K562 (cell line): ENCODE results near the gene ATP2A2. TPM values are rescaled to one million over a fixed set of nuclear protein-coding genes. Genes with fewer than 3 reads are reported as not detected.

Experiments used
- ARNT ChIP-seq, 2 experiments: fragments of 450-650 bp; IDR thresholded peaks; 2 replicates each; pipeline ENCODE4 v1.6.1; 2016; ENCODE audit warnings: mild to moderate bottlenecking in 1 of 2
- CBX8 ChIP-seq: fragments of 200-600 bp; sonication (generic); IDR thresholded peaks from 2 replicates; pipeline ENCODE4 v1.6.1; 2012; ENCODE audit warnings: borderline replicate concordance, mixed run types, low read depth, mild to moderate bottlenecking, moderate library complexity, mixed read lengths, low read length, control low read depth, inconsistent platforms; ENCODE audit not compliant: poor library complexity, severe bottlenecking; ENCODE audit errors: extremely low read depth
- NFATC3 ChIP-seq: fragments of 450-650 bp; IDR thresholded peaks from 2 replicates; pipeline ENCODE4 v1.6.1; 2017; ENCODE audit warnings: mild to moderate bottlenecking
- PHF21A ChIP-seq: fragments of 450-650 bp; IDR thresholded peaks from 2 replicates; pipeline ENCODE4 v1.6.1; 2017; ENCODE audit warnings: low read depth, borderline replicate concordance
- PRPF4 ChIP-seq: fragments of 200-400 bp; formaldehyde crosslinking; IDR thresholded peaks from one replicate; pipeline ENCODE4 v1.6.1; 2017; ENCODE audit warnings: low read length, low read depth, mild to moderate bottlenecking; ENCODE audit not compliant: insufficient read depth, poor library complexity, severe bottlenecking
- RBM34 ChIP-seq: fragments of 200-400 bp; formaldehyde crosslinking; IDR thresholded peaks from 2 replicates; pipeline ENCODE4 v1.6.1; 2018; ENCODE audit warnings: low read length, borderline replicate concordance; ENCODE audit not compliant: insufficient read depth
- SOX6 ChIP-seq: fragments of 450-650 bp; IDR thresholded peaks from 2 replicates; pipeline ENCODE4 v1.6.1; 2014; ENCODE audit warnings: mild to moderate bottlenecking
- SREBF2 ChIP-seq: sonication (generic); formaldehyde crosslinking; IDR thresholded peaks from 2 replicates; pipeline ENCODE4 v1.4.0; 2020; ENCODE audit warnings: mild to moderate bottlenecking, missing genetic modification reagents
- U2AF1 ChIP-seq: fragments of 200-400 bp; formaldehyde crosslinking; optimal IDR thresholded peaks from 2 replicates; pipeline ENCODE3; 2017; ENCODE audit warnings: mild to moderate bottlenecking, low read depth, low read length, moderate library complexity
- ZBTB12 ChIP-seq: fragments of 250-450 bp; sonication (Bioruptor Pico); IDR thresholded peaks from 2 replicates; pipeline ENCODE4 v1.4.0; 2020
- ZC3H8 ChIP-seq: fragments of 450-650 bp; IDR thresholded peaks from 2 replicates; pipeline ENCODE4 v1.6.1; 2017
- ZNF197 ChIP-seq: fragments of 200-800 bp; sonication (Bioruptor generic); IDR thresholded peaks from 2 replicates; pipeline ENCODE4 v1.6.1; 2016; ENCODE audit warnings: low read depth, missing genetic modification characterization, missing compliant biosample characterization
- ZNF384 ChIP-seq: IDR thresholded peaks from 2 replicates; pipeline ENCODE4 v1.6.1; 2012; ENCODE audit warnings: low read depth, low read length, improper control_type of control experiment
- ZNF518B ChIP-seq: fragments of 250-450 bp; sonication (Bioruptor Pico); IDR thresholded peaks from 2 replicates; pipeline ENCODE4 v1.5.0; 2021; ENCODE audit warnings: mild to moderate bottlenecking, moderate library complexity
- ZNF766 ChIP-seq: fragments of 200-800 bp; sonication (Bioruptor generic); conservative IDR thresholded peaks from 2 replicates; pipeline ENCODE4 v1.6.1; 2016; ENCODE audit warnings: missing genetic modification characterization, missing compliant biosample characterization
- polyA plus RNA-seq, 8 experiments: library from polyadenylated mRNA; depleted of rRNA in 4 of 8; stranded (reverse) in 5 of 8; unstranded in 3 of 8; fragments of >200 nt; fragmentation: Nextera tagmentation in 2 of 8; fragmentation: Illumina TruSeq in 1 of 8; extraction: Ambion mirVana in 2 of 8; extraction: Trizol in 1 of 8; gene quantifications; 2 replicates each; pipeline versions ENCODE4 v1.2.1 to v1.2.3, GENCODE V29; 2011 to 2014; ENCODE audit warnings: inconsistent platforms in 1 of 8, missing spikeins in 1 of 8
- total RNA-seq, 7 experiments: library from RNA; depleted of rRNA in 6 of 7; stranded (reverse); fragments of >200 nt in 6 of 7; fragmentation: Illumina TruSeq in 2 of 7; extraction: Trizol in 2 of 7; gene quantifications; 2 replicates each; pipeline versions ENCODE4 v1.2.1 to v1.2.3, GENCODE V29; 2011 to 2021; ENCODE audit warnings: low replicate concordance in 1 of 7
- TF ChIP-seq, protein P1 (sequence below), 3 experiments: IDR thresholded peaks in 2 of 3; conservative IDR thresholded peaks in 1 of 3; 2 replicates each; pipeline ENCODE4 v1.5.1; 2011 to 2012; ENCODE audit warnings: low read length in 3 of 3, mild to moderate bottlenecking in 3 of 3, control low read depth in 2 of 3, improper control_type of control experiment in 1 of 3, inconsistent platforms in 1 of 3, low read depth in 1 of 3, mixed read lengths in 1 of 3, moderate library complexity in 1 of 3; ENCODE audit not compliant: insufficient read depth in 2 of 3
- TF ChIP-seq, protein P2 (sequence below): fragments of 450-650 bp; formaldehyde crosslinking; IDR thresholded peaks from 2 replicates; pipeline ENCODE4 v1.4.0; 2020; ENCODE audit warnings: mild to moderate bottlenecking
- TF ChIP-seq, protein P3 (sequence below): sonication (generic); formaldehyde crosslinking; IDR thresholded peaks from 2 replicates; pipeline ENCODE4 v1.8.1; 2023; ENCODE audit warnings: mild to moderate bottlenecking, missing genetic modification reagents

ATP2A2 gene
- total and polyA plus RNA-seq, 9 of the 15 experiments (the other 6 are each of a cell fraction or from before 2014, with no cell fraction given): 5.2 to 205 (median 51.6) TPM

DNA sequence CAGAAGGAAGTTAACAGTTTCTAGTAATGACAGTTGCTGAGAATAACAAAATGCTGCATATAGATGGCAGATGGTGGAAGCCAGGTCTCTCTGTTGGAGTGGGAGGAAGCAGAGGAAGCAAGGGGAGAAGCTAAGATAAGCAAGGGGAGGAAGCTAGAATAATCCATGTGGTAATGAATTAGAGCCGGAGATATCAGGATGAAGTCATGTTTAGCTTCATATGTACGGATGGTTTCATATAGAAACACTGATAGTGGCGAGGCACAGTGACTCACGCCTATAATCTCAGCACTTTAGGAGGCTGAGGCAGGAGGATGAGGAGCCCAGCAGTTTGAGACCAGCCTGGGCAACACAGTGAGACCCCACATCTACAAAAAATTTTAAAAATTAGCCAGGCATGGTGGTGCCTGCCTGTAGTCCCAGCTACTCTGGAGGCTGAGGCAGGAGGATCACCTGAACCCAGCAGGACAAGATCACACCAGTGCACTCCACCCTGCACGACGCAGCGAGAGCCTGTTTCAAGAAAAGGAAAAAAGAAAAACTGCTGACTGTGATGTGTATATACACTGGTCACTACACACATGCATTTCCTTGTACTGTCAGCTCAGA is 73.2 kb downstream of the ATP2A2 start (continued):
- TF ChIP-seq U2AF1: no peak
- TF ChIP-seq, protein P1, sequence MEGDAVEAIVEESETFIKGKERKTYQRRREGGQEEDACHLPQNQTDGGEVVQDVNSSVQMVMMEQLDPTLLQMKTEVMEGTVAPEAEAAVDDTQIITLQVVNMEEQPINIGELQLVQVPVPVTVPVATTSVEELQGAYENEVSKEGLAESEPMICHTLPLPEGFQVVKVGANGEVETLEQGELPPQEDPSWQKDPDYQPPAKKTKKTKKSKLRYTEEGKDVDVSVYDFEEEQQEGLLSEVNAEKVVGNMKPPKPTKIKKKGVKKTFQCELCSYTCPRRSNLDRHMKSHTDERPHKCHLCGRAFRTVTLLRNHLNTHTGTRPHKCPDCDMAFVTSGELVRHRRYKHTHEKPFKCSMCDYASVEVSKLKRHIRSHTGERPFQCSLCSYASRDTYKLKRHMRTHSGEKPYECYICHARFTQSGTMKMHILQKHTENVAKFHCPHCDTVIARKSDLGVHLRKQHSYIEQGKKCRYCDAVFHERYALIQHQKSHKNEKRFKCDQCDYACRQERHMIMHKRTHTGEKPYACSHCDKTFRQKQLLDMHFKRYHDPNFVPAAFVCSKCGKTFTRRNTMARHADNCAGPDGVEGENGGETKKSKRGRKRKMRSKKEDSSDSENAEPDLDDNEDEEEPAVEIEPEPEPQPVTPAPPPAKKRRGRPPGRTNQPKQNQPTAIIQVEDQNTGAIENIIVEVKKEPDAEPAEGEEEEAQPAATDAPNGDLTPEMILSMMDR (IDR thresholded peaks at IDR 0.05 in 2 of 3, conservative IDR thresholded peaks at IDR 0.05 in 1 of 3; ENCODE audit: insufficient read depth in 2 of 3, low read depth in 1 of 3, low read length in 3 of 3): no peak
- TF ChIP-seq RBM34: no peak
- TF ChIP-seq NFATC3: no peak; the same call in 1 of the 2 replicates
- TF ChIP-seq, protein P2, sequence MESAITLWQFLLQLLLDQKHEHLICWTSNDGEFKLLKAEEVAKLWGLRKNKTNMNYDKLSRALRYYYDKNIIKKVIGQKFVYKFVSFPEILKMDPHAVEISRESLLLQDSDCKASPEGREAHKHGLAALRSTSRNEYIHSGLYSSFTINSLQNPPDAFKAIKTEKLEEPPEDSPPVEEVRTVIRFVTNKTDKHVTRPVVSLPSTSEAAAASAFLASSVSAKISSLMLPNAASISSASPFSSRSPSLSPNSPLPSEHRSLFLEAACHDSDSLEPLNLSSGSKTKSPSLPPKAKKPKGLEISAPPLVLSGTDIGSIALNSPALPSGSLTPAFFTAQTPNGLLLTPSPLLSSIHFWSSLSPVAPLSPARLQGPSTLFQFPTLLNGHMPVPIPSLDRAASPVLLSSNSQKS (CRISPR knock-in tag): no peak
- peak; percentile 86 to 96; a peak in 3 of 4 replicates for TF ChIP-seq ARNT (IDR thresholded peaks at IDR 0.05)
- no peak for TF ChIP-seq CBX8
- TF ChIP-seq ZC3H8: no peak
- TF ChIP-seq, protein P3, sequence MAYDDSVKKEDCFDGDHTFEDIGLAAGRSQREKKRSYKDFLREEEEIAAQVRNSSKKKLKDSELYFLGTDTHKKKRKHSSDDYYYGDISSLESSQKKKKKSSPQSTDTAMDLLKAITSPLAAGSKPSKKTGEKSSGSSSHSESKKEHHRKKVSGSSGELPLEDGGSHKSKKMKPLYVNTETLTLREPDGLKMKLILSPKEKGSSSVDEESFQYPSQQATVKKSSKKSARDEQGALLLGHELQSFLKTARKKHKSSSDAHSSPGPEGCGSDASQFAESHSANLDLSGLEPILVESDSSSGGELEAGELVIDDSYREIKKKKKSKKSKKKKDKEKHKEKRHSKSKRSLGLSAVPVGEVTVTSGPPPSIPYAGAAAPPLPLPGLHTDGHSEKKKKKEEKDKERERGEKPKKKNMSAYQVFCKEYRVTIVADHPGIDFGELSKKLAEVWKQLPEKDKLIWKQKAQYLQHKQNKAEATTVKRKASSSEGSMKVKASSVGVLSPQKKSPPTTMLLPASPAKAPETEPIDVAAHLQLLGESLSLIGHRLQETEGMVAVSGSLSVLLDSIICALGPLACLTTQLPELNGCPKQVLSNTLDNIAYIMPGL (CRISPR knock-in tag): no peak
- no peak for TF ChIP-seq ZNF518B (CRISPR knock-in tag)
- TF ChIP-seq ZNF197 (CRISPR knock-in tag): no peak
- no peak for TF ChIP-seq PRPF4
- peak; percentile 82 for TF ChIP-seq ZNF766
- no peak for TF ChIP-seq ZBTB12 (CRISPR knock-in tag)
- TF ChIP-seq PHF21A: peak; percentile 20; the same call in 1 of the 2 replicates
- TF ChIP-seq SOX6: peak; percentile 84
- no peak for TF ChIP-seq ZNF384
- TF ChIP-seq SREBF2 (CRISPR knock-in tag): no peak
